AG09319 (cell line): ENCODE measurements around the gene SLC7A6.

Experiments
- DNase-seq: peaks from one replicate; pipeline ENCODE4 v3.0.0-alpha.2; 2010; ENCODE audit warnings: low read depth; ENCODE audit errors: extremely low read depth
- TF ChIP-seq, protein P1 (sequence below): IDR thresholded peaks from 2 replicates; pipeline ENCODE4 v1.5.1; 2011; ENCODE audit warnings: low read depth, mild to moderate bottlenecking, inconsistent platforms, low read length, moderate library complexity

SLC7A6 gene

DNA sequence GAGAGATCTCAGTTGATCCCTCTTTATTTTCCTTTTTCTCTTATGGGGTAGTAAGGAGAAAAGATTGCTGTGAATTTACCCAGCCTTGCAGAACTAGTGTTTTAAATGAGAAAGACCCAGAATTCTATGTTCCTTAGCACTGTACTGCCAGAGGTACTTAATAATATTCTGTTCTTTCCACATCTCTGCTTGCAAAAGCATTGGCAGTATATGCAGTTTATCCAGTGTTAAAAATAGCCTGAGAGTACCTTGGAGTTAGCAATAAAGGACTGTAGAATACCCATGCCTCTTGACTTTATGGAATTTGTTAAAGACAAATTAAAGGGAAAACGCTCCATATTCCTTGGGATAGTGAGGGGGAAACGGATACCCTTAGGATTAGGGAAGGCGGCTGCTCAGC is 11.9 kb downstream of the SLC7A6 start:
- DNase-seq: no peak
- TF ChIP-seq, protein P1, sequence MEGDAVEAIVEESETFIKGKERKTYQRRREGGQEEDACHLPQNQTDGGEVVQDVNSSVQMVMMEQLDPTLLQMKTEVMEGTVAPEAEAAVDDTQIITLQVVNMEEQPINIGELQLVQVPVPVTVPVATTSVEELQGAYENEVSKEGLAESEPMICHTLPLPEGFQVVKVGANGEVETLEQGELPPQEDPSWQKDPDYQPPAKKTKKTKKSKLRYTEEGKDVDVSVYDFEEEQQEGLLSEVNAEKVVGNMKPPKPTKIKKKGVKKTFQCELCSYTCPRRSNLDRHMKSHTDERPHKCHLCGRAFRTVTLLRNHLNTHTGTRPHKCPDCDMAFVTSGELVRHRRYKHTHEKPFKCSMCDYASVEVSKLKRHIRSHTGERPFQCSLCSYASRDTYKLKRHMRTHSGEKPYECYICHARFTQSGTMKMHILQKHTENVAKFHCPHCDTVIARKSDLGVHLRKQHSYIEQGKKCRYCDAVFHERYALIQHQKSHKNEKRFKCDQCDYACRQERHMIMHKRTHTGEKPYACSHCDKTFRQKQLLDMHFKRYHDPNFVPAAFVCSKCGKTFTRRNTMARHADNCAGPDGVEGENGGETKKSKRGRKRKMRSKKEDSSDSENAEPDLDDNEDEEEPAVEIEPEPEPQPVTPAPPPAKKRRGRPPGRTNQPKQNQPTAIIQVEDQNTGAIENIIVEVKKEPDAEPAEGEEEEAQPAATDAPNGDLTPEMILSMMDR: no peak

DNA sequence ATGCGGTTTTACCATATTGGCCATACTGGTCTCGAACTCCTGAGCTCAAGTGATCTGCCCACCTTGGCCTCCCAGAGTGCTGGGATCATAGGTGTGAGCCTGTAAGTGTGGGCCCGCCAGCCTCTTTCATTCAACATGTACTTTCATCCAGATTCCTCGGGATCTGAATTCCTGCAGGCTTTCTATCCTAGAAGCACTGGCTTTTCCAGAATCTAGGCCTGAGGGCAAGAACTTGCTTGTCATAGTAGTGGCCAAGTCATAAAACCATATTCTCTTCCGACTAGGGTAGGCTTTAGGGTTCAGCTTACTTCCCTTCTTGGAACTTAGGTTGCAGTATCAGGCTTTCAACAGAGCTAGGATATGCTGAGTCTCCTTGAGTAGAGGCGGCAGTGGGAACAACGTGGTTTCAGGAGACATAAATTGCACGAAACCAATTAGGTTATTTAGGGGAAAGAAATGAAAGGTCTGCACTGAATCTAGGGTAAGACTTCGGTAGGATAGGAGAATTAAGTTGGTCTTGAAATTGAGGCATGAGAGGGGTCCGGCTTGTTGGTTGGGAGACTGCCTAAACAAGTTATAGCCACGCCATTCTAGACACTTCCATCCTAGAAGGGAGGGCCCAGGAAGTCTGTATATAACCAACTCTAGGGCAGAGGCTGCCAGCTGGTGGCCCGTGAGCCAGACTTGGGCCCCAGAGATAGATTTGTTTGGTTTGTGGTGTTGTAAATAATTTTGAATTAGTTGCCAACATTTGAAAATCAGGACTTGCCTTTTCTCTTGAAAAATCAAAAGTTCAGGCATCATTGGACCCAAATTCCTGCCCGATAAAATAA is 15.6 kb downstream of the SLC7A6 start:
- DNase-seq: no peak
- TF ChIP-seq, protein P1: no peak

DNA sequence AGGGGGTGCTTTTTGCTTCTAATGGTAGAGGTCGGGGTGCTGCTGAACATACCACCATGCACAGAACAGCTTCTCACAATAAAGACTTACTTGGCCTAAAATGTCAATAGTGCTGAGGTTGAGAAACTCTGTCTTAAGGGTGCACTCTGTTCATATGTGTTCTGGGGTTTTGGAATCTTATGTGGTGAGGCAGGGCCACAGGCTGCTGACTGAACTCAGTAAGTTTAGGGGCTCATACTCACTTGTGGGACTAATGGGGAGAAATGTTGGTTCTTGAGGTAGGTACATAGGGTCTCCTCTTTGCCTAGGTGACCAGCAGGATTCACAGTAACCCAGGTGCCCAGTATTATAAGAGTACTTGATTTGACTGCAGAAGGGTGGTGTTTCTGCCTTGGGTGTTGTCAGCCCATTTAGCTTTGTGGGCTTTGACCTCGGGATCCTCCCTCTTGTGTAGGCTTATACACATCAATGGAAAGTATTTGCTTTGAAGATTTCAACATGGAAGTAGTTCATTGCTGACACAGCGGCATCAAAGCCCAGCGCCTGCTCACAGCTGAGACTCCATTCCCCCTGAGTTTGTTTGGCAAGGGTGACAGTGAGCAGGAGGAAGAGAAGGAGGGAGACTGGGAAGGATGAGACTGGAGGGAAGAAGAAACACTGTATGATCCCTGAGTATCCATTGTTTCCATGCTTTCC is 17.2 kb downstream of the SLC7A6 start:
- no peak for DNase-seq
- TF ChIP-seq, protein P1: no peak

DNA sequence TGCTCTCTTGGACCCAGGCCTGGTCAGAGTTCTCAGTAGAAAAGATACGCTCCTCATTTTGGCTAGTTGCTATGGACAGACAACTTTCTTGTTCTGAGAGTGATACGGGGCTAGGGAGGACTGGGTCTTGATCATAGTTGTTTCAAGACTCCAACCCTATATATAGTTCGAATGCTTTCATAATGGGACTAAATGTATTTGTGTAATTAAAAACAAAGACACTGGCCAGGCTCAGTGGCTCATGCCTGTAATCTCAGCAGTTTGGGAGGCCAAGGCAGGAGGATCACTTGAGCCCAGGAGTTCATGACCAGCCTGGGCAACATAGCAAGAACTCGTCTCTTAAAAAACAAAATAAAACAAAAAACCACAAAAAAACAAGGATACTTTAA is 17.7 kb downstream of the SLC7A6 start:
- no peak for DNase-seq
- TF ChIP-seq, protein P1: no peak

DNA sequence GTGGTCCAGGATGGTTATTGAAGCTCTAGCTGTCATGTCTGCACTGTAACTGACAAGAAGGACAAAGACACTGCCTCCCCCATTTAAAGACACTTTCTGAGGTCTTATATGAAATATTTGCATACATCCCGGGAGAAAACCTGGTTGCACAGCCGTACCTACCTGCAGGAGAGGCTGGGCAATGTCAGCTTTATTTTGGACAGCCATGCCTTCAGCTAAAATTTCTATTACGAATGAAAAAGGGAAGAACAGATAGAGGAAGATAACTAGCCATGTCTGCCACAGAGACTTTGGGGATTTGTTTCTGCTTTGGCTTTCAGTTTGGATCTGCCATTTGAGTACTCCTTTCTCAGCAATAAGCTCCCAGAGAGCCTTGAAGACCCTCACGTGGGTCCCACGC is 19.0 kb downstream of the SLC7A6 start:
- DNase-seq: no peak
- TF ChIP-seq, protein P1: no peak

DNA sequence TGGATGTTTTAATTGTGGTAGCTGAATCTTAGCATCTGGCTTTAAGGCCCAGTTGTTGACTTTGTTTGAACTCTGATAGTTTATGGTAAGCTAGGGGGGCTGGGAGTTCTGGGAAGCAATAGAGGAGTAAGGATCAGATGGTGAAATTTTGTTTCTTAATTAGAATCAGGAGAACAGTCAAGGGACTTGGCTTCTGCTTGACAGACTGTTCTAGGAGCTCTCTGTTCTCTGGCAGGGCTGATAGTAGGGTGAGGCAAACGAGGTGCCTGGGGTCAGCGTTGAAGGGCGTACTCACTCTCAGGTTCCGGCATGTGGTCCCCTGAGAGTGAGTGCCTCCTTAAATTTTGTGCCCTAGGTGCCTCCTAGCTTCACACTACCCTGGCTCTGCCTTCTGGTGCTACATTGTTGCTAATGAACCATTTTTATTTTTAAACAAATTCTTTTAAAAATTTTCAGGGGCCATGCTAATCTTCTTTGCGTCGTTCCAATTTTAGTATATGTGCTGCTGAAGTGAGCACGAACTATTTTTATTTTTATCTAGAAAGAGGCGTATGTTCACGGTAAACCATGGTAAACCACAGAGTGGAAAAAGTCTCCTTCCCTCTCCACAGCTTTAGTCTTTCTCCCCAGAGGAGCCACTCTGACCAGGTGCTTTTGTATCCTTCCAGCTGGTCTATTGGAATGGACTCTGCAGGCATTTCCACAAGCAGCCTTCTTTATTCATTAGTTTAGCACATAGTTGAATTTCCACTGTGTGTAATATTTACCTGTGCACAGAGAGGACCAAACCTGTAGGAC is 19.7 kb downstream of the SLC7A6 start:
- DNase-seq: no peak
- TF ChIP-seq, protein P1: no peak
